Liver (tissue), 3 donors: ENCODE results near the gene CHIC2.
A peak's percentile ranks its signal among the peaks of the same experiment; 100 is the strongest.
"Not testable (repeated sequence)": the region's sequence is repeated elsewhere in the genome, so short reads cannot be mapped to it uniquely, and the experiment has no call there.

ENCODE experiments used
- EGR1 ChIP-seq, 2 donors: IDR thresholded peaks; 2 replicates each; pipeline ENCODE4 v1.6.1; 2016 to 2018; ENCODE audit warnings: antibody characterized with exemption in 2 of 2, low read depth in 2 of 2
- MAX ChIP-seq: IDR thresholded peaks from 2 replicates; pipeline ENCODE4 v1.6.1; 2016; ENCODE audit warnings: antibody characterized with exemption
- NR2F2 ChIP-seq: IDR thresholded peaks from 2 replicates; pipeline ENCODE4 v1.6.1; 2016; ENCODE audit warnings: antibody characterized with exemption
- RAD21 ChIP-seq, 2 donors: IDR thresholded peaks; 2 replicates each; pipeline ENCODE4 v1.6.1; 2016; ENCODE audit warnings: antibody characterized with exemption in 2 of 2, mild to moderate bottlenecking in 2 of 2
- TAF1 ChIP-seq: conservative IDR thresholded peaks from 2 replicates; pipeline ENCODE4 v1.6.1; 2016; ENCODE audit warnings: antibody characterized with exemption, mild to moderate bottlenecking
- TF ChIP-seq, protein P1 (sequence below): fragments of 150-350 bp; IDR thresholded peaks from 2 replicates; pipeline ENCODE4 v1.5.1; 2017; ENCODE audit warnings: improper control_type of control experiment, low read depth, low read length; ENCODE audit not compliant: missing input control
- TF ChIP-seq, protein P2 (sequence below): IDR thresholded peaks from 2 replicates; pipeline ENCODE4 v1.6.1; 2016; ENCODE audit warnings: antibody characterized with exemption, mild to moderate bottlenecking
- TF ChIP-seq, protein P3 (sequence below): IDR thresholded peaks from 2 replicates; pipeline ENCODE4 v1.6.1; 2016; ENCODE audit warnings: antibody characterized with exemption
- donor health status: healthy.
- donor health status: healthy.

- not testable (repeated sequence) for TF ChIP-seq MAX; EGR1 (IDR thresholded peaks at IDR 0.05; ENCODE audit: low read depth in 2 of 2); RAD21 (IDR thresholded peaks at IDR 0.05); TAF1
- TF ChIP-seq, protein P1, sequence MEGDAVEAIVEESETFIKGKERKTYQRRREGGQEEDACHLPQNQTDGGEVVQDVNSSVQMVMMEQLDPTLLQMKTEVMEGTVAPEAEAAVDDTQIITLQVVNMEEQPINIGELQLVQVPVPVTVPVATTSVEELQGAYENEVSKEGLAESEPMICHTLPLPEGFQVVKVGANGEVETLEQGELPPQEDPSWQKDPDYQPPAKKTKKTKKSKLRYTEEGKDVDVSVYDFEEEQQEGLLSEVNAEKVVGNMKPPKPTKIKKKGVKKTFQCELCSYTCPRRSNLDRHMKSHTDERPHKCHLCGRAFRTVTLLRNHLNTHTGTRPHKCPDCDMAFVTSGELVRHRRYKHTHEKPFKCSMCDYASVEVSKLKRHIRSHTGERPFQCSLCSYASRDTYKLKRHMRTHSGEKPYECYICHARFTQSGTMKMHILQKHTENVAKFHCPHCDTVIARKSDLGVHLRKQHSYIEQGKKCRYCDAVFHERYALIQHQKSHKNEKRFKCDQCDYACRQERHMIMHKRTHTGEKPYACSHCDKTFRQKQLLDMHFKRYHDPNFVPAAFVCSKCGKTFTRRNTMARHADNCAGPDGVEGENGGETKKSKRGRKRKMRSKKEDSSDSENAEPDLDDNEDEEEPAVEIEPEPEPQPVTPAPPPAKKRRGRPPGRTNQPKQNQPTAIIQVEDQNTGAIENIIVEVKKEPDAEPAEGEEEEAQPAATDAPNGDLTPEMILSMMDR = not testable (repeated sequence)
- TF ChIP-seq, protein P2, sequence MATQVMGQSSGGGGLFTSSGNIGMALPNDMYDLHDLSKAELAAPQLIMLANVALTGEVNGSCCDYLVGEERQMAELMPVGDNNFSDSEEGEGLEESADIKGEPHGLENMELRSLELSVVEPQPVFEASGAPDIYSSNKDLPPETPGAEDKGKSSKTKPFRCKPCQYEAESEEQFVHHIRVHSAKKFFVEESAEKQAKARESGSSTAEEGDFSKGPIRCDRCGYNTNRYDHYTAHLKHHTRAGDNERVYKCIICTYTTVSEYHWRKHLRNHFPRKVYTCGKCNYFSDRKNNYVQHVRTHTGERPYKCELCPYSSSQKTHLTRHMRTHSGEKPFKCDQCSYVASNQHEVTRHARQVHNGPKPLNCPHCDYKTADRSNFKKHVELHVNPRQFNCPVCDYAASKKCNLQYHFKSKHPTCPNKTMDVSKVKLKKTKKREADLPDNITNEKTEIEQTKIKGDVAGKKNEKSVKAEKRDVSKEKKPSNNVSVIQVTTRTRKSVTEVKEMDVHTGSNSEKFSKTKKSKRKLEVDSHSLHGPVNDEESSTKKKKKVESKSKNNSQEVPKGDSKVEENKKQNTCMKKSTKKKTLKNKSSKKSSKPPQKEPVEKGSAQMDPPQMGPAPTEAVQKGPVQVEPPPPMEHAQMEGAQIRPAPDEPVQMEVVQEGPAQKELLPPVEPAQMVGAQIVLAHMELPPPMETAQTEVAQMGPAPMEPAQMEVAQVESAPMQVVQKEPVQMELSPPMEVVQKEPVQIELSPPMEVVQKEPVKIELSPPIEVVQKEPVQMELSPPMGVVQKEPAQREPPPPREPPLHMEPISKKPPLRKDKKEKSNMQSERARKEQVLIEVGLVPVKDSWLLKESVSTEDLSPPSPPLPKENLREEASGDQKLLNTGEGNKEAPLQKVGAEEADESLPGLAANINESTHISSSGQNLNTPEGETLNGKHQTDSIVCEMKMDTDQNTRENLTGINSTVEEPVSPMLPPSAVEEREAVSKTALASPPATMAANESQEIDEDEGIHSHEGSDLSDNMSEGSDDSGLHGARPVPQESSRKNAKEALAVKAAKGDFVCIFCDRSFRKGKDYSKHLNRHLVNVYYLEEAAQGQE = not testable (repeated sequence)
- peak; percentile 86 for TF ChIP-seq NR2F2
- TF ChIP-seq, protein P3, sequence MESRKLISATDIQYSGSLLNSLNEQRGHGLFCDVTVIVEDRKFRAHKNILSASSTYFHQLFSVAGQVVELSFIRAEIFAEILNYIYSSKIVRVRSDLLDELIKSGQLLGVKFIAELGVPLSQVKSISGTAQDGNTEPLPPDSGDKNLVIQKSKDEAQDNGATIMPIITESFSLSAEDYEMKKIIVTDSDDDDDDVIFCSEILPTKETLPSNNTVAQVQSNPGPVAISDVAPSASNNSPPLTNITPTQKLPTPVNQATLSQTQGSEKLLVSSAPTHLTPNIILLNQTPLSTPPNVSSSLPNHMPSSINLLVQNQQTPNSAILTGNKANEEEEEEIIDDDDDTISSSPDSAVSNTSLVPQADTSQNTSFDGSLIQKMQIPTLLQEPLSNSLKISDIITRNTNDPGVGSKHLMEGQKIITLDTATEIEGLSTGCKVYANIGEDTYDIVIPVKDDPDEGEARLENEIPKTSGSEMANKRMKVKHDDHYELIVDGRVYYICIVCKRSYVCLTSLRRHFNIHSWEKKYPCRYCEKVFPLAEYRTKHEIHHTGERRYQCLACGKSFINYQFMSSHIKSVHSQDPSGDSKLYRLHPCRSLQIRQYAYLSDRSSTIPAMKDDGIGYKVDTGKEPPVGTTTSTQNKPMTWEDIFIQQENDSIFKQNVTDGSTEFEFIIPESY = not testable (repeated sequence)
These were observed 41.4 kb downstream of the CHIC2 start for GRCh38 chr4:54023019-54023418.
